Measurements from ENCODE around the gene DNPEP.

Gene DNPEP

DNA sequence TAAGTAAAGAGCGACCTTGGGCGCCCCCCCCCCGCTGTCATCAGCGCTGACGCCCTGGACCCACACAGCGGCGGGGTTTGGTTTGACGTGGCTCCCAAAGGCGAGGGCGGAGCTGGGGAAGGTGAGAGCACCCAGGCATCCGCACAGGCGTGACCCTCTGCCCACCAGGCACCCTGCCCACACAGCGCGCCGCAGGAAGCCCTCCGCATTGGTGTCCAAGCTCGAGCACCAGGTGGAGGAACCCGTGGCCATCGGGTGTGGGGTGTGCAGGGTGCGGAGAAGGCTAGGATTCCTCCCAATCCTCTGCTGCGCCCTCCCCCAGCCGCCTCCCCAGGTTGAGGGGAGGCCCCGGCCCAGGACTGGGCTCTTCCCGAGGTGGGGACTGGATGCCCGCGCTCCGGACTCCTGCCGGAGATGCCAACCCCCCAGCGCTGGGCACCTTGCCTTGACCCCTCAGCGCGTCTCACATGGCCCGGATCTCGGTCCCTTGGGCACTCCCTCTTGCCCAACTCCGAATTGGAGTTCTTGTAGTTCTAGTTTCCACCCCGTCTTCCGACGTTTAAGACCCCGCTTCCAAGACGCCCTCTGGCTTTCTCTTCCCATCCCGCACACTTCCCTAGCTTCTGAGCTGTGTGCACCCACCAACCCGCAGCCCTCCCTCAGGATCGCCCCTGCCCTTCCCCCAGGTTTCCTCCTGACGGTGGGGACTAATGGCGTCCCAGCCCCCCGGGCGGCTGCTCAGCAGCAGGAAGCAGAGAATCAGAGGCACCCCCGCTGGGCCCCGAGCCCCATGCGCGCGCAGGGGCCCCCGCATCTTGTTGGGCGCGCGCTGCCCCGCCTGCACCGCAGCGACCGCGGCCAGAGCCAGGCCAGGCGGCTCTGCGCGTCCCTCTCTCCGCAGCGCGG, 29.3 kb downstream of the DNPEP start:
- no peak for DNase-seq (ENCODE audit: low read depth)

DNA sequence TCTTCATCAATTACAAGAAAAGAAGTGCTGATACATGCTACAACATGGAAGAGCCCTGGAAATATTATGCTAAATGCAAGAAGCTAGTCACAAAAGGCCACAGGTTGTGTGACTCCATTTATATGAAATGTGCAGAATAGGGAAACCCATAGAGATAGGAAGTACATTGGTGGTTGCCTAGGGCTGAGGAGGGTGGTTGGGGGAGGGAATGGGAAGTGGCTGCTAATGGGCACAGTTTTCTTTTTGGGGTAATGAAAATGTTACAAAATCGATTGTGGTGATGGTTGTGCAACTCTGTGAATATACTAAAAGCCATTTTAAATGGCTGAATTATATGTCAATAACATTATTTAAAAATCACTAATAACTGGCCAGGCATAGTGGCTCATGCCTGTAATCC, 30.9 kb downstream of the DNPEP start:
- no peak for DNase-seq (ENCODE audit: low read depth)

GRCh38 chr2:219354582-219354981, 33.1 kb downstream of the DNPEP start:
- no peak for DNase-seq (ENCODE audit: low read depth)

DNA sequence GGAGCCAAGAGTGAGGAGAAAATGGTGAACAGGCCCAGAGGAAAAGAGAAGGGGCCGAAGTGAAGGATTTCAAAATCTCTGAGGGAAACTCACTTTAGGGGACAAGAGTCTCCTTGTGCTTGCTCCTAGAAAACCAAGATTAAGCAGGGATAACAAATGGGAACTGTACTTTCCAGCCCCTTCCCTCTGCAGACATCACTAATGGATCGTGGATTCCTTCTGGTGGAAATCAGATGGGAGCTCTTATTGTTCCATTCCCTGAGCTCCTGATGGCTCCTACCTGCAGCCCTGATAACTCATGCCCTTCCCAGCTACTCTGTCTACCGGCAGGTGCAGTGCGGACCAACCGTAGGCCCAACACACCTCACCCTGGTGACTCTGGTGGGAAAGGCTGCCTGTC, 34.6 kb downstream of the DNPEP start:
- DNase-seq (ENCODE audit: low read depth) = no peak

GRCh38 chr2:219352448-219353023, 35.2 kb downstream of the DNPEP start:
- no peak for DNase-seq (ENCODE audit: low read depth)

DNA sequence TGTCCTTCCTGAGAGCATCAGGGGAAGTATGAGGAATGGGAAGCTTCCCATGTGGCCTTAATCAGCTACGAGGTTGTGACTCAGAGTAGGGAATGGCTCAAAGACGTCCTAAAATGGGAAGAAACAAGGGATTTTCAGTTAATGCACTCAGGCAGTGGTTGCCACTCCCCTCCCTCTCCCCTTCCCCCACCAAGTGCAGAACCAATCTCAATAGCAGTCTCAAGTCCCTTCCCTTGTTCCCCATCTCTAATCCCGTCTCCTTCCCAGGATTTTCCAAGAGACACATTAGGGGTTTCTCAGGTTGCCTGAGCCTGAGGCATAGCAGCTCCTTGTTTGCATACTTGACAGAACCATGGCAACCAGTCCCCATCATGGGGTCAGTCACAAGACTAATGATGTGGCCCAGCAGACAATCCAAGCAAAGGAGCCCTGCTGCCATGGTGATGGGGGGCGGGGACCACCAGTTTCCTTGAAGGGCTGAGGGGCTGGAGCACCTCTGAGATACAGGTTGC, 36.9 kb downstream of the DNPEP start:
- peak; percentile 61 for DNase-seq (ENCODE audit: low read depth)

DNA sequence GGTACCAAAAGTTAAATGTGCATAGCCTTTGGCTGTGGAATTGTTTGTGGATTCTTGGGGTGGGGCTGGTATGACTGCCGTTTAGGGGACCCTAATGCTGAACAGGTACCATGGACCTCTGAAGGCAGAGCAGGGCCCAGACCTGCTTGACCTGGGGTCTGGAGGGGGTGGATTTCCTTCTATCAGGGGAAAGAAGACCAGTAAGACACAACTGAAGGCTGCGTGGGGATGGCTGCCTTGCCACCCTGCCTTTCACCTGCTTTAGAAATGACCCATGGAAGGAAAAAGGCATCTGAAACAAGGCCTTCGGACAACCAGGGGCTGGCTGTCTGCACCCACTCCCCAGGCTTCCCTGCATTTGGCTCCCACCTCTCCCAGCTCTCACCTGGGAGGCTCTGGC, 37.5 kb downstream of the DNPEP start:
- DNase-seq (ENCODE audit: low read depth) = no peak

DNA sequence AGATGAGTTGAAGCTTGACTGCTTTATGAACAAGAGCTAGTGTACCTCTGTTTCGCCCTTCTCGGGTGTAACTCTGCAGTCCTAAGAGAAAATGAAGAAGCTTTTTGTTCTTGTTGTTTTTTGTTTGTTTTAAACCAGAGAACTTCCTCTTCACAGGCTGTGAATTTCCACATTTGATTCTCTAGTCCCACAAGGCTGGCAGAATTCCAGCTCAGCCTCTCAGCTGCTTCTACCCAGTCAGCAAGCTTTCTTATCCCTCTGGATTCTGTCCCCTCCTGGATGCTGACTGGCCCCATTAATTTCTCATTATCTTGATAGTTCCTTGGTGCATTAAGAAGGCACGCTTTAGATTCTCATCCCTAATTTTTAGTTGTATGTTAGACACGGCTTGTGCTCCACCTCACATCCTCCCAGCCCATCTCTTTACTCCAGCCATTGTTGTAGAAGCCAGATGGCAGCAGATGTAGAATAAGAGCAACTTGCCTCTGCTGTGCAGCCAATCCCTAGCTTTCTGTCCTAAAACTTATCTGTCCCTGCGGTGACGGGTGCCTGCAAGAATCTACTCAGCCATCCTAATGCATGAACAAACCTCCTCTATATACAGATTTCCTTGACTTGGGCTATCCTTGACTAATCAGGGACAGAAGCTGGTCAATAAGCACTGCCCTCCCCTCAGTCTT, 42.8 kb downstream of the DNPEP start:
- DNase-seq (ENCODE audit: low read depth) = no peak

- DNase-seq (ENCODE audit: low read depth) = no peak
Measured at GRCh38 chr2:219335373-219335786, 52.3 kb downstream of the DNPEP start.

DNA sequence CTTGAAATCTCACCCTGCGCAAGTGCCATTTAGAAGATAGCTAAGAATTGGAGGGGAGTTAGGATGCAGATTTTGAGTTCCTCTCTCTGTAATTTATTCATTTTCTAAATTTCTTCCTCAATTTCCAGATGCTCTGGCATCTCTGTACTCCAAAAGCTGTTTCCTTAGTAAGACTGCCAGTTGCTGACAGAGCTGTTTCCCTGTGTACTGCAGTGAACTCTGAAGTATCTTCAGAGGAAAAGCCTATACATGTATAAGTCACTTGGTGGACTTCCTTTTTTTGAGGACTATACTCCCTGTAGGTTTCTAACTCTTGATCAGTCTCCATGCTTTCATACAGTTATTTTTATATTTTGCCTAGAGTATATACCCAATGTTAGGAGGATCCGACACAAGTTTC, 53.6 kb downstream of the DNPEP start:
- DNase-seq (ENCODE audit: low read depth) = no peak

- no peak for DNase-seq (ENCODE audit: low read depth)
Measured at GRCh38 chr2:219332542-219332941, 55.2 kb downstream of the DNPEP start, which contains the start of gene RESP18. RESP18 (minus strand) TSS chr2:219332744.

GRCh38 chr2:219331560-219332213, 56.0 kb downstream of the DNPEP start:
- no peak for DNase-seq (ENCODE audit: low read depth)

GRCh38 chr2:219327719-219328118, 60.0 kb downstream of the DNPEP start:
- no peak for DNase-seq (ENCODE audit: low read depth)

DNA sequence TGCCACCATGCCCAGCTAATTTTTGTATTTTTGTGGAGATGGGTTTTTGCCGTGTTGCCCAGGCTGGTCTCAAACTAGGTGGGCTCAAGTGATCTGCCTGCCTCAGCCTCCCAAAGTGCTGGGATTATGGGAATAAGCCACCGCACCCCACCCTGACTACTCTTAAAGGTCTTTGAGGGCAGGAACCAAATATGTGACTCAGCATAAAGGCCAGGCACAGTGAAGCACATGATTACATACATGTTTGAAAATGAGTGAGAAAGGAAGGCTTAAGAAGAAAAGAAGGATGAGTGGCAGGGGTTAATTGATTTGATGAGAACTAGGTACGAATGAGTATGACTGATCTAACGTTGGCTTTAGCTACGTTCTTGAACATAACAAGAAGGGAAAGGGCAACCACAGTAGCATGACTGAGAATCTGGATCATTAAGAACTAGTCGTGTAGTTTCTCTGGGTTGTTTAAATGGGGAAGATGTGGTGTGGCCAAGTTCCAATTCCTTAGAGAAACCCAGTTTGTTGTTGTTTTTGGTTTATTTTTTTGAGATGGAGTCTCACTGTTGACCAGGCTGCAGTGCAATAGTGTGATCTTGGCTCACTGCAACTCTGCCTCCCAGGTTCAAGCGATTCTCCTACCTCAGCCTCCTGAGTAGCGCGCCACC, 61.9 kb downstream of the DNPEP start:
- no peak for DNase-seq (ENCODE audit: low read depth)

DNA sequence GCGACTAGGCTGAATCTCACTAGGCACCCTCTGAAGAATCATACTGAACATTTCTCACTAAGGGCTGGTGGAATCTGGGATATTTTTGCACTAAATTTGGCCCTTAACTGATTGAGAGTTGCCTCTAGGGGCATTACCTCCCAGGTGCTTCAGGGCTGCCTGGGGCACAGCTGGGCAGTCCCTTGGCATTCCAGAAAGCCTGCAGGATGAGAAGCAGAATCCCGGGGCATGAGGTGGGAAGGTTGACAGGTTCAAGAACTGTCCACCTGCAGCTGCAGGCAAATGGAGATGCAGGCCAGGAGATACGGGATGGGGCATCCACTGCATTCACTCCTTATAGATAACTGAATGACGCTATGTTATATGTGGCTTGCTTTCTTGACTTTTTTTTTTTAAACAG, 62.6 kb downstream of the DNPEP start:
- DNase-seq (ENCODE audit: low read depth) = no peak

GRCh38 chr2:219323434-219323833, 64.3 kb downstream of the DNPEP start:
- DNase-seq (ENCODE audit: low read depth) = no peak
